Common myeloid progenitor, CD34-positive (primary cell): ENCODE measurements around the gene MINDY4B.
A peak's percentile ranks its signal among the peaks of the same experiment; 100 is the strongest.

ENCODE experiments used
- CTCF ChIA-PET: fragments of 350-600 bp; sonication (Branson Sonifier 250); formaldehyde crosslinking; loops from one replicate; lab custom pipeline; 2021; ENCODE audit warnings: antibody characterized with exemption; lab: Charles Lee
- POLR2A ChIA-PET: fragments of 350-600 bp; sonication (Branson Sonifier 250); formaldehyde crosslinking; loops from one replicate; lab custom pipeline; 2021; ENCODE audit warnings: antibody characterized with exemption; lab: Charles Lee
- DNase-seq, 3 donors: peaks; one replicate each; pipeline versions ENCODE4 v3.0.0 to v3.0.0-alpha.2; 2013
- H3K27ac ChIP-seq, 2 experiments: 1 replicate in 1 of 2; 2 replicates in 1 of 2; pipeline ENCODE4 v1.7.0; 2013; ENCODE audit warnings: inconsistent platforms in 2 of 2, low read length in 2 of 2, mild to moderate bottlenecking in 2 of 2, low read depth in 1 of 2, moderate library complexity in 1 of 2; ENCODE audit not compliant: severe bottlenecking in 2 of 2, insufficient read depth in 1 of 2, poor library complexity in 1 of 2
- H3K27me3 ChIP-seq, 5 experiments: replicated peaks in 2 of 5; 1 replicate in 3 of 5; 2 replicates in 2 of 5; pipeline versions ENCODE4 v1.6.1 to v1.7.0; 2013; ENCODE audit warnings: low read length in 4 of 5, mild to moderate bottlenecking in 2 of 5, moderate library complexity in 2 of 5, inconsistent platforms in 1 of 5; ENCODE audit not compliant: insufficient read depth in 5 of 5, control insufficient read depth in 4 of 5
- H3K36me3 ChIP-seq, 4 experiments: 1 replicate in 2 of 4; 2 replicates in 2 of 4; pipeline versions ENCODE4 v1.6.1 to v1.7.0; 2013; ENCODE audit warnings: low read length in 3 of 4, control low read depth in 1 of 4, mild to moderate bottlenecking in 1 of 4; ENCODE audit not compliant: control insufficient read depth in 4 of 4, insufficient read depth in 4 of 4
- H3K4me1 ChIP-seq, 4 experiments: 1 replicate in 3 of 4; 2 replicates in 1 of 4; pipeline versions ENCODE4 v1.6.1 to v1.7.1; 2013; ENCODE audit warnings: low read length in 3 of 4, mild to moderate bottlenecking in 3 of 4, control low read depth in 1 of 4, inconsistent platforms in 1 of 4, moderate library complexity in 1 of 4; ENCODE audit not compliant: control insufficient read depth in 4 of 4, insufficient read depth in 4 of 4; ENCODE audit errors: control extremely low read depth in 1 of 4
- H3K4me3 ChIP-seq, 7 experiments: 1 replicate in 4 of 7; 2 replicates in 3 of 7; pipeline versions ENCODE4 v1.5.1 to v1.7.0; 2013; ENCODE audit warnings: mild to moderate bottlenecking in 7 of 7, low read length in 6 of 7, moderate library complexity in 6 of 7, inconsistent platforms in 2 of 7, low read depth in 2 of 7, control low read depth in 1 of 7; ENCODE audit not compliant: insufficient read depth in 4 of 7, control insufficient read depth in 1 of 7; ENCODE audit errors: extremely low read depth in 1 of 7
- H3K9me3 ChIP-seq, 5 experiments: 1 replicate in 4 of 5; 2 replicates in 1 of 5; pipeline versions ENCODE4 v1.6.1 to v1.7.1; 2013; ENCODE audit warnings: low read length in 4 of 5, mild to moderate bottlenecking in 2 of 5, inconsistent platforms in 1 of 5, low read depth in 1 of 5, moderate library complexity in 1 of 5; ENCODE audit not compliant: control insufficient read depth in 4 of 5, insufficient read depth in 2 of 5; ENCODE audit errors: control extremely low read depth in 1 of 5
- WGBS: methylation state at CpG from one replicate; pipeline ENCODE4 v1.1.5; 2013; ENCODE audit not compliant: insufficient coverage; 5-methylcytosine and 5-hydroxymethylcytosine counted together

Gene MINDY4B

GRCh38 chr3:150901793-150902192 lies 3.4 kb downstream of the MINDY4B start:
- H3K9me3 ChIP-seq: no peaks in the 10 kb centered on the region
- WGBS: 98% methylated on average over 10 of the region's 10 CpGs
- no peak for DNase-seq
- H3K4me3 ChIP-seq: no peak overlapping the region
- peaks cover 2 to 22% (median 18%) of the 10 kb centered on the region in 4 experiments for H3K4me1 ChIP-seq
- H3K27ac ChIP-seq: no peak overlapping the region
- POLR2A ChIA-PET: no interaction called here
- CTCF ChIA-PET: no interaction called here
- H3K36me3 ChIP-seq: no peaks in the 10 kb centered on the region
- no peaks in the 10 kb centered on the region for H3K27me3 ChIP-seq

GRCh38 chr3:150899141-150899540 lies 6.1 kb downstream of the MINDY4B start:
- Histone ChIP-seq H3K9me3 (no peaks in the 10 kb centered on the region), H3K27me3 (no peaks in the 10 kb centered on the region), H3K27ac (peak overlapping the region in 1 of 2 experiments; percentile 49), H3K36me3 (no peaks in the 10 kb centered on the region), H3K4me1 (peaks cover 2 to 22% (median 18%) of the 10 kb centered on the region in 4 experiments), H3K4me3 (no peak overlapping the region)
- 0% methylated on average over 2 of the region's 2 CpGs for WGBS
- DNase-seq: peak; percentile 43 to 91 (median 85)
- CTCF ChIA-PET: interaction anchor here (0.7 to 1.9 kb wide), 3 partner anchors 10 to 34 kb away, joined by 3 to 6 read pairs (median 5); no protein-coding TSS in a partner anchor
- POLR2A ChIA-PET: no interaction called here

GRCh38 chr3:150898046-150898754 lies 7.0 kb downstream of the MINDY4B start:
- Histone ChIP-seq H3K4me3 (no peak overlapping the region), H3K27me3 (no peaks in the 10 kb centered on the region), H3K27ac (no peak overlapping the region), H3K9me3 (no peaks in the 10 kb centered on the region), H3K4me1 (peaks cover 2 to 22% (median 18%) of the 10 kb centered on the region in 4 experiments), H3K36me3 (no peaks in the 10 kb centered on the region)
- POLR2A ChIA-PET: no interaction called here
- no peak for DNase-seq
- WGBS: 100% methylated on average over 1 of the region's 3 CpGs
- CTCF ChIA-PET: no interaction called here

DNA sequence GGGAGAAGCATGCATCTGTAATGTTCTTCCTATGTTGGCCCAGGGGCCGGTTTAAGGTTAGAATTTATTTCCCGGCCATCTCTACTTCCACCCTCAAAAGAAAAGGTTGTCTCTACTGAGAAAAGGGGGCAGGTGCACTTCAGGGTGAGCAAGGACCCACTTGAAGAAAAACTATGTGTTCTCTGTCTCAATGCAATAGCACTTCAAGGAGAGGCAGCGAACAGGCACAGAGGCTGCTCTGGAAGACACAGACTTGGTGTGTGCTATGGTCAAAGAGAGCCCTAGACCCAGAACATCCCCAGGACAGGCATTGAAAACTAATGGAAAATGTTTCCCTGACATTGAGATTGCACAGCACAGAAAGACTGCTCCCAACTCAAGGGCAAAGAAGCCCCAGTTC lies 7.6 kb downstream of the MINDY4B start:
- WGBS: 57% methylated on average over 3 of the region's 3 CpGs
- Histone ChIP-seq H3K27ac (no peak overlapping the region), H3K4me3 (no peak overlapping the region), H3K27me3 (no peaks in the 10 kb centered on the region), H3K4me1 (peaks cover 2 to 22% (median 18%) of the 10 kb centered on the region in 4 experiments), H3K9me3 (no peaks in the 10 kb centered on the region), H3K36me3 (no peaks in the 10 kb centered on the region)
- CTCF ChIA-PET: interaction anchor here (0.7 kb wide), 1 partner anchor 11 kb away, joined by 3 read pairs; no protein-coding TSS in a partner anchor
- DNase-seq: no peak
- POLR2A ChIA-PET: interaction anchor here (0.7 kb wide), 1 partner anchor 16 kb away, joined by 3 read pairs; no protein-coding TSS in a partner anchor

GRCh38 chr3:150890831-150891230 lies 14.4 kb downstream of the MINDY4B start:
- H3K4me3 ChIP-seq: no peak overlapping the region
- DNase-seq: no peak
- POLR2A ChIA-PET: no interaction called here
- CTCF ChIA-PET: interaction anchor here (1.4 kb wide), 1 partner anchor 15 kb away, joined by 3 read pairs; no protein-coding TSS in a partner anchor
- no peak overlapping the region for H3K27ac ChIP-seq
- H3K9me3 ChIP-seq: no peaks in the 10 kb centered on the region
- no peaks in the 10 kb centered on the region for H3K36me3 ChIP-seq
- H3K27me3 ChIP-seq: no peaks in the 10 kb centered on the region
- H3K4me1 ChIP-seq: peaks cover 4 to 19% (median 9%) of the 10 kb centered on the region in 4 experiments
- 95% methylated on average over 9 of the region's 9 CpGs for WGBS

- Histone ChIP-seq H3K36me3 (no peaks in the 10 kb centered on the region), H3K27me3 (no peaks in the 10 kb centered on the region), H3K9me3 (no peaks in the 10 kb centered on the region), H3K4me3 (peak overlapping the region in 1 of 7 experiments; percentile 7), H3K27ac (no peak overlapping the region), H3K4me1 (peaks cover 4 to 19% (median 9%) of the 10 kb centered on the region in 4 experiments)
- ChIA-PET CTCF (interaction anchor here (0.9 to 1.4 kb wide), 2 partner anchors 15 to 18 kb away, joined by 3 read pairs; no protein-coding TSS in a partner anchor), POLR2A (no interaction called here)
- no CpG with 5 or more reads among the region's 3 CpGs for WGBS
- peak; percentile 31 to 82 (median 79) for DNase-seq
These were observed 14.9 kb downstream of the MINDY4B start for GRCh38 chr3:150890295-150890694.

DNA sequence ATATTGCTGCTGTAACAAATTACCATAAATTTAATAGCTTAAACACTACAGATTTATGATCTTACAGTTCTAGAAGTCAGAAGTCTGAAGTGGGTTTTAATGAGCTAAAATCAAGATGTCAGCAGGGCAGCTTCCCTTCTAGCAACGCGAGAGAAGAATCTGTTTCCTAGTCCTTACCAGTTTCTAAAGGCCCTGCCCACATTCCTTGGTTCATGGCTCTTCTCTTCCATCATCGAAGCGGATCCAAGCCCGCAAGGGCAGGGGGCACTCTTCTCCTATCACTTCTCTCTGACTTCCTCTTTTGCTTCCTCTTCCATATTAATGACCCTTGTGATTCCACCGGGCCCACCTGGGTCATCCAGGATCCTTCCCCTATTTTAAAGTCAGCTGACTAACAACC lies 16.1 kb downstream of the MINDY4B start:
- Histone ChIP-seq H3K27ac (no peak overlapping the region), H3K4me3 (no peak overlapping the region), H3K4me1 (peaks cover 4 to 19% (median 9%) of the 10 kb centered on the region in 4 experiments), H3K27me3 (no peaks in the 10 kb centered on the region), H3K9me3 (no peaks in the 10 kb centered on the region), H3K36me3 (no peaks in the 10 kb centered on the region)
- DNase-seq: peak in 2 of 3 donors; percentile 42 to 49
- CTCF ChIA-PET: interaction anchor here (0.8 to 1.4 kb wide), 6 partner anchors 10 to 101 kb away, joined by 3 to 6 read pairs (median 3); no protein-coding TSS in a partner anchor
- 82% methylated on average over 5 of the region's 6 CpGs for WGBS
- POLR2A ChIA-PET: no interaction called here
